GM12875 (cell line): ENCODE results near the gene TRIP6.

Experiments
- H3K4me3 ChIP-seq: one replicate; pipeline ENCODE4 v1.5.1; 2011; ENCODE audit warnings: low read depth, low read length, control low read depth
- CTCF ChIP-seq: IDR thresholded peaks from 2 replicates; pipeline ENCODE4 v1.5.1; 2011; ENCODE audit warnings: low read depth, mild to moderate bottlenecking, control low read depth, inconsistent platforms, low read length, moderate library complexity, borderline replicate concordance; ENCODE audit not compliant: insufficient read depth

Gene TRIP6

GRCh38 chr7:100874577-100875355, 7.6 kb downstream of the TRIP6 start, which contains the start of gene SRRT:
Gene SRRT (plus strand): TSS chr7:100875103. CDS start chr7:100875591, 488 bp downstream.
- TF ChIP-seq CTCF, result 0 out of 2 replicates have a peak, but pooled peaks have one; percentile 15
- peak within 1 kb of the TSS; percentile 94 for H3K4me3 ChIP-seq

DNA sequence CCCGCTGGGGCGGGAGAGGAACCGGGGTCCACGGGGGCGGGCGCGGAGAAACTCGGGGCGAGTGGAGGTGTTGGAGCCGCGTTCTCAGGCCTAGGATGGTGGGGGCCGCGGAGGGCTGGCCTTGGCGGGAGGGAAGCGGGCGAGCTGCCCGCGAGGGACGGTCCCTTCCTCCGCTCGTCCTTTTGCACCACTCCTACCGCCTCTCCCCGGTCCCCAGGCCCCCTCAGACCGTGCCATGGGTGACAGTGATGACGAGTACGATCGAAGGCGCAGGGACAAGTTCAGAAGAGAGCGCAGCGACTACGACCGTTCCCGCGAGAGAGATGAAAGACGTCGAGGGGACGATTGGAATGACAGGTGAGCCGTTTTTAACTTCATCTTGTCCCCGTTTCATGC, 8.2 kb downstream of the TRIP6 start:
- H3K4me3 ChIP-seq, result peak overlapping the region; percentile 94
- TF ChIP-seq CTCF, result no peak

DNA sequence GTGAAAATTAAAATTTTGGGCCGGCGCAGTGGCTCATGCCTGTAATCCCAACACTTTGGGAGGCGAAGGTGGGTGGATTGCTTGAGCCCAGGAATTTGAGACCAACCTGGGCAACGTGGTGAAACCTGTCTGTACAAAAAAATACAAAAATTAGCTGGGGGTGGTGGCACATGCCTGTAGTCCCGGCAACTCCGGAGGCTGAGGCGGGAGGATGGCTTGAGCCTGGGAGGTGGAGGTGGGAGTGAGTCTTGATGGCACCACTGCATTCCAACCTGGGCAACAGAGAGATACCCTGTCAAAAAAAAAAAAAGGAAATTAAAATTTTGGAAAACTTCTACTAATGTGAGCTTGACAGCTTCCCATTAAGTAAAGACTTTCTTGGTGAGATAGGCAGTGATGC, 10.8 kb downstream of the TRIP6 start:
- no peak overlapping the region for H3K4me3 ChIP-seq
- TF ChIP-seq CTCF, result no peak

DNA sequence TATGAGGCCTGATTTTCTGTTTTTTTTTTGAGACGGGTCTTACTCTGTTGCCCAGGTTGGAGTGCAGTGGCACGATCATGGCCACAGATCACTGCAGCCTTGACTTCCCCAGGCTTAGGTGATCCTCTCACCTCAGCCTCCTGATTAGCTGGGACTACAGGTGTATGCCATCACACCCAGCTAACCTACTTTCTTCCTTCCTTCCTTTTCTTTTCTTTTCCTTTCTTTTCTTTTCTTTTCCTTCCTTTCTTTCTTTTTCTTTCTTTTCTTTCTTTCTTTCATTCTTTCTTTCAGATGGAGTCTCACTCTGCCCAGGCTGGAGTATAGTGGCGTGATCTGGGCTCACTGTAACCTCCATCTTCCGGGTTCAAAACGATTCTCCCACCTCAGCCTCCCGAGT, 11.5 kb downstream of the TRIP6 start:
- TF ChIP-seq CTCF, result no peak
- H3K4me3 ChIP-seq, result no peak overlapping the region

- TF ChIP-seq CTCF, result no peak
- no peak overlapping the region for H3K4me3 ChIP-seq
Measured at GRCh38 chr7:100879685-100880261, 12.6 kb downstream of the TRIP6 start.

DNA sequence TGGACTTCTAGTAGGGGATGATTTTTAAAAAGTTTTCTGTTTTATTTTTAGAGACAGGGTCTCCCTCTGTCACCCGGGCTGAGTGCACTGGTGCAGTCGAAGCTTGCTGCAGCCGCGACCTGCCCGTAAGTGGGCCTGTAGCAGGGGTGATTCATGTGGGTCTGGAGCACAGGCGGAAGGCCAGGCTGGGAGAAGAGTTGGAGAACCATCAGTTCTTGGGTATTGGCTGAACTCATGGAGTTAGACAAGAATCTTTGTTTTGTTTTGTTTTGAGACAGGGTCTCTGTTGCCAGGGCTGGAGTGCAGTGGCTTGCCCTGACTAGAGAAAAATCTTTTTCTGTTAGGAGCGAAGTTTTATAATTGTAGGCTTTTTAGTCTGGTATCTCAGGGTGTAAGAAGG, 13.5 kb downstream of the TRIP6 start:
- TF ChIP-seq CTCF, result no peak
- no peak overlapping the region for H3K4me3 ChIP-seq

- H3K4me3 ChIP-seq, result no peak overlapping the region
- TF ChIP-seq CTCF, result no peak
Measured at GRCh38 chr7:100881136-100881535, 13.9 kb downstream of the TRIP6 start.
